Colonic mucosa (tissue), 4 donors: ENCODE results near the gene RAET1L. TPM values are rescaled to one million over a fixed set of nuclear protein-coding genes. Genes with fewer than 3 reads are reported as not detected.

Experiments used
- DNase-seq: peaks from one replicate; pipeline ENCODE4 v3.0.0-alpha.2; 2020
- H3K27ac ChIP-seq: fragments of 200-600 bp; one replicate; pipeline ENCODE4 v1.8.0; 2021
- H3K27me3 ChIP-seq: fragments of 200-600 bp; one replicate; pipeline ENCODE4 v1.8.0; 2021
- H3K36me3 ChIP-seq: fragments of 200-600 bp; one replicate; pipeline ENCODE4 v1.8.0; 2021
- H3K4me1 ChIP-seq: fragments of 200-600 bp; one replicate; pipeline ENCODE4 v1.8.0; 2021; ENCODE audit warnings: mild to moderate bottlenecking
- H3K4me3 ChIP-seq: fragments of 200-600 bp; one replicate; pipeline ENCODE4 v1.8.0; 2021
- H3K9ac ChIP-seq, 2 donors: one replicate each; pipeline ENCODE4 v1.7.0; 2013; ENCODE audit warnings: control low read depth in 2 of 2, low read depth in 2 of 2, low read length in 2 of 2
- H3K9me3 ChIP-seq: fragments of 200-600 bp; one replicate; pipeline ENCODE4 v1.8.0; 2021
- CTCF ChIP-seq: fragments of 200-600 bp; IDR thresholded peaks from one replicate; pipeline ENCODE4 v1.8.0; 2022; ENCODE audit warnings: antibody characterized with exemption, mild to moderate bottlenecking
- intact Hi-C: fragments of 100-400 bp; cut with DNase I; formaldehyde crosslinking; loops from one replicate; pipeline ENCODE4 v1.14.1; 2022
- total RNA-seq, 2 donors: library from RNA; stranded (reverse); fragmentation: NEBNext Ultra II Directional in 1 of 2; extraction: Animal tissue kit (Norgen Biotek cat#: 25700) in 1 of 2; gene quantifications; one replicate each; pipeline ENCODE4 v1.2.1, GENCODE V29; 2021
- donor health status: healthy.
- donor health status: DM: no; HTN: no; CAD: no.
- donor health status: DM: no; HTN: no; CAD: no.

RAET1L gene
- total RNA-seq, 2 donors from 2014 or later: 0.24 to 3.2 TPM

GRCh38 chr6:150058986-150059385 is 33.7 kb upstream of the RAET1L start:
- no peak for DNase-seq
- H3K27ac ChIP-seq: no peak overlapping the region
- no peaks in the 10 kb centered on the region for H3K9me3 ChIP-seq
- no peak for TF ChIP-seq CTCF
- no peaks in the 10 kb centered on the region for H3K27me3 ChIP-seq
- no peak overlapping the region for H3K4me3 ChIP-seq
- intact Hi-C loops: no loop called here
- H3K9ac ChIP-seq: no peak overlapping the region
- no peaks in the 10 kb centered on the region for H3K36me3 ChIP-seq
- no peaks in the 10 kb centered on the region for H3K4me1 ChIP-seq

- Histone ChIP-seq H3K36me3 (no peaks in the 10 kb centered on the region), H3K27me3 (no peaks in the 10 kb centered on the region), H3K4me3 (no peak overlapping the region), H3K27ac (no peak overlapping the region), H3K4me1 (no peaks in the 10 kb centered on the region), H3K9me3 (no peaks in the 10 kb centered on the region), H3K9ac (no peak overlapping the region)
- intact Hi-C loops: no loop called here
- no peak for DNase-seq
- no peak for TF ChIP-seq CTCF
Observed at GRCh38 chr6:150058231-150058792, 33.0 kb upstream of the RAET1L start.

GRCh38 chr6:150057501-150057951 is 32.2 kb upstream of the RAET1L start:
- no peak for DNase-seq
- Histone ChIP-seq H3K9ac (no peak overlapping the region), H3K9me3 (no peaks in the 10 kb centered on the region), H3K27ac (no peak overlapping the region), H3K36me3 (no peaks in the 10 kb centered on the region), H3K4me3 (no peak overlapping the region), H3K4me1 (no peaks in the 10 kb centered on the region), H3K27me3 (no peaks in the 10 kb centered on the region)
- intact Hi-C loops: no loop called here
- no peak for TF ChIP-seq CTCF

DNA sequence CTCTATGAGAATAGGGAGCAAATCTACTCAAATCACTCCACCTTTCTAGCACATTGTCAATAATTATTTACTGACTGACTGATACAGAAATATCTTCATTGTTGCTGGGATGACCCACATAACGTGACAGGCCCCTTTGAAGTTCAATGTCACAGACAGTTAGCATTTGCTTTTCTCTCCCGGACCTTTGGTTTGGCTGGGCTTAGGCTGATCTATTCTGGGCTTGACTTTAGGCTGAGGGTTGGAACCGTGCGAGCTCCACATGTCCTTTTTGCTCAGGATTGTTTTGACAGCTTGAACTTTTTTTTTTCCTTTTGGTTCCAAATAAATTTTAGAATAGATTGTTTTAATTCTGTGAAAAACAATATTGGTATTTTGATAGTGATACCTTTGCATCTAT is 31.6 kb upstream of the RAET1L start:
- H3K27me3 ChIP-seq: no peaks in the 10 kb centered on the region
- intact Hi-C loops: no loop called here
- H3K36me3 ChIP-seq: no peaks in the 10 kb centered on the region
- no peak for TF ChIP-seq CTCF
- DNase-seq: no peak
- H3K9ac ChIP-seq: no peak overlapping the region
- no peaks in the 10 kb centered on the region for H3K9me3 ChIP-seq
- H3K4me3 ChIP-seq: no peak overlapping the region
- H3K27ac ChIP-seq: no peak overlapping the region
- no peaks in the 10 kb centered on the region for H3K4me1 ChIP-seq

- no peaks in the 10 kb centered on the region for H3K4me1 ChIP-seq
- H3K9me3 ChIP-seq: no peaks in the 10 kb centered on the region
- no peaks in the 10 kb centered on the region for H3K27me3 ChIP-seq
- no peaks in the 10 kb centered on the region for H3K36me3 ChIP-seq
- no peak for TF ChIP-seq CTCF
- H3K9ac ChIP-seq: no peak overlapping the region
- H3K4me3 ChIP-seq: no peak overlapping the region
- DNase-seq: no peak
- no peak overlapping the region for H3K27ac ChIP-seq
- intact Hi-C loops: no loop called here
Observed at GRCh38 chr6:150056156-150056555, 30.8 kb upstream of the RAET1L start.
